ENCODE data around the gene PNPLA5. TPM values are rescaled to one million over a fixed set of nuclear protein-coding genes. Genes with fewer than 3 reads are reported as not detected.

The PNPLA5 gene
- total RNA-seq, 8 experiments from 2014 or later: 0.09 to 0.33 (median 0.18) TPM; not detected in 2

DNA sequence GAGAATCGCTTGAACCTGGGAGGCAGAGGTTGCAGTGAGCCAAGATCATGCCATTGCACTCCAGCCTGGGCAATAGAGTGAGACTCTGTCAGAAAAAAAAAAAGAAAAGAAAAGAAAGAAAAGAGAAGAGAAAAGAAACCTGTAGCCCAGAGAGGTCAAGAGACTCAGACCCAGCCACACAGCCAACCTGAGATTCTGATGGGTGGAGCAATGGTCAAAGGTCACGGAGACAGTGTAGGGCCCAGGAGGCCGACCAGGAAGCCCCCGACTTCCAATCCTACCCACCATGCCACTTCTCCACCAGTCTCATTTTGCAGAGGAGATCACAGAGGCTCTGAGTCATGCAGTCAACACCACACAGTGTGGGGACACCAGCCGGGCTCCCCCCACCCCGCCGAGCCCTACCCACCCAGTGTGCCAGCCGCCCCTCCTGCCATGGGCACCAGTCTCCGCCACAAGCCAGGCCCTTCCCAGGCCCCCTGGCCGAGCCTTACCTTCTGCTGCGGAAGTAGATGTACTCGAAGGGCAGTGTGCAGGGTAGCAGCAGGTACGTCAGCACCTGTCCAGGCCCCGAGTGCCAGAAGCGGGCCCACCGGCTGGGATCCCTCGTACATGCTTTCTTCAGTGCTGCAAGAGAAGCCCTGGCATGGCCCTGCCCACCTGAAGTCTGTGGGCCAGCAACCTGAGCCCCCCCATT is 7.9 kb downstream of the PNPLA5 start:
- no peak for ATAC-seq (replicated peaks in 6 of 8)
- 0 to 93% (median 84%) methylated on average over 1 to 3 of the region's 17 CpGs; no CpG with 5 or more reads in 6 of the 10 experiments for WGBS, 10 experiments
- in situ Hi-C loops (cut with MboI; ENCODE audit: low pct_unique_long_range_greater_than_20kb in 2 of 9, low sequenced_read_pairs in 9 of 9, unreplicated experiment in 9 of 9): no loop called here

DNA sequence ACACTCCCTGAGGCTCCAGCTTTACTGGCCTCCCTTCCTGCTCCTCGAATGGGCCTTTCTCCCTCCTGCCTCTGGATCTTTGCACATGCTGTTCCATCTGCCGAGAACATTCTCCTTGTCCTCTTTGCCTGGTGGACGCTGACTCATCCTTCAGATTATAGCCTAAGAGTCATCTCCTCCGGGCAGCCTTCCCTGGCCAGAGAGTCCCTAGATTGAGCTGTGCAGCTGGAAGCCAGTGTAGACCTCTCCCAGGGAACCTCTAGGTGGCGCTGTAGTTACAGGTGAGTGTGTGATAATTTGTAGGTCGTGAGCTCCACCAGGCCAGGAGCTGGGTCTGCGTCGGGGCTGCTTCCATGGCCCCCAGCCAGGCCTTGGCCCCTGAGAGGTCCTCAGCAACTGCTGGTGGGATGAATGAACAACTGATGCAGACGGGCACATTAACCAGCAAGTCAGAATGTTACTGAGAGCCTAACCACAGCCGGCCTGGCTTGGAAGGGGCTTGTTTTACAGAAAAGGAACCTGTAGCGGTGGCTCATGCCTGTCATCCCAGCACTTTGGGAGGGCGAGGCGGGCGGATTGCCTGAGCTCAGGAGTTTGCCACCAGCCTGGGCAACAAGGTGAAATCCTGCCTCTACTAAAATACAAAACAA is 8.7 kb downstream of the PNPLA5 start:
- H3K4me3 ChIP-seq: no peak overlapping the region
- 0 to 100% (median 20%) methylated on average over 1 to 8 of the region's 14 CpGs; no CpG with 5 or more reads in 1 of the 10 experiments for WGBS, 10 experiments
- H3K4me1 ChIP-seq (replicated peaks in 1 of 2): peaks cover 0 to 3% of the 10 kb centered on the region in 2 donors
- in situ Hi-C loops (cut with MboI; ENCODE audit: low pct_unique_long_range_greater_than_20kb in 2 of 9, low sequenced_read_pairs in 9 of 9, unreplicated experiment in 9 of 9): no loop called here
- H3K27ac ChIP-seq: no peak overlapping the region
- peak; percentile 70 to 92 (median 75) for ATAC-seq (replicated peaks in 6 of 8)

More for the DNA sequence above, 7.9 kb downstream of the PNPLA5 start:
- Histone ChIP-seq H3K4me3 (no peak overlapping the region), H3K4me1 (replicated peaks in 1 of 2) (no peaks in the 10 kb centered on the region), H3K27ac (no peak overlapping the region)

DNA sequence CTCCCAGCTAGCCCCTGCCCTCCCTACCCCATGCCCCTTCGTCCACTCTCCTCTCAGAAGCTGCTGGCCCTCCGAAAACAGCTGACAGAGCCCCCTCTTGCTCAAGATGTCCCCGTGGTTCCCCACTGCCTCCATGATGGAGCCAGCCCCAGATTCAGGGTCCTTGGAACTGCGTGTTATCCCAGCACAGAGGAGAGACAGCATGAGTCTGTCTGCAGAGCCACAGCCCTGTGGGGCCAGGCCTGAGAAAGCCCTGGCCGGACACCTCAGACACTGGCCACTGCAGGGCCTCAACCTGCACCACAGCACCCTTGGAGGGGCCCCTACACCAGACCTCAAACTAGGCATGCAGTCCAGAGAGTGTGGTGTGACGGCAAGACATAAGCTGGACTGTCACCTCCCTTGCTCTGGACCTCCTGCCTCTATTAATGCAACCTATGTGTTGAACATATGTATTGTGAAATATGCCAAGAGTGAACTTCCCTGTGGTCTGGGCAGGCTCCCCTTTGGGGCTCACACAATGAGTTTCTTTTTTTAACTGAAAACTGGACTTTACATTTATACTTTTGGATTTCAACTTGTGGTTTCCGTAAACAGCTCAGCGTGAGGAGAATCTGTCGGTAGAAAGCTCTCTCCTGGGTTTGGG is 9.6 kb downstream of the PNPLA5 start:
- WGBS, 10 experiments: 67 to 100% (median 84%) methylated on average over 1 to 4 of the region's 9 CpGs; no CpG with 5 or more reads in 2 of the 10 experiments

DNA sequence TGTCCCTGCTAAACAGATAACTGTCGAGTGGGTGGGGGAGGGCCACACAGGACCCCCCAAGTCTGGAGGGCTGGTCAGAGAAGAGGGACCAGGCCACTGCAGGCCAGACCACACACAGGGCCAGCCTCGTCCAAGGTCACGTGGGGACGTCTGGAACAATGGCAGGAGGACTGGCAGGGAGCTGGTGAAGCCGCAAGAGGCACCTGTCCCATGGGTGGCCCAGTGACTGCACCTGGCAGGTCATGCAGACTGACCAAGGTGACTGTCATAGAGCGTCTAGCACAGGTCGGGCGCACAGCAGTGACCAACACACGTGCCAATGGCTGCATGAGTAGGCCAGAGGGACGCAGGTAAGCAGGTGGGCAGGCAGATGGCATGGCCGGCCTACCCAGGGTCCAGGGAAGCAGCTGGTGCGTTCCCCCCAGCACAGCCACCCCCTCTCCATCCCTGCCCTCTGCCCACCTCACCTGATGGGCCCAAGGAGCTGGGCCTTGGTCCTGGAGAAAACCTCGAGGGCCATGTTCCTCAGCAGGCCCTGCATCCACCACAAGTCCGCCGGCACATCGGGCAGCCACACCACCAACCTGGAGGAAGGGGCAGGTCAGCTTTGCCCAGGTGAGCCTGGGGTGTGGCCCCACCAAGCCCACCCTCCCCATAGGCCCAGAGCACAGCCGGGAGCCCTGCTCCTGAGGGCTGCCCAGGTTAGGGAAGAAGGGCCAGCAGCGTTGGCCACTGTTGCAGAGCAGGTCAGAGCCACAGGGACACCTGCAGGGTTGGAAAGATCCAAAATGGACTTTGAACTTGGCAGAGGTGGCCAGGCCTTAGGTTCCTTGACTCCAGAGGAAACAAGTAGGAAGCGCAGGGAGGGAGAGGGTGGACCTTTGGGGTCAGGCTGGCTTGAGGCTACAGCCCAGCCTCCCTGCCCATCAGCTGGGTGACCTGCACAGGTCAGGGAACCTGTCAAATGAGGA is 10.4 kb downstream of the PNPLA5 start:
- H3K4me3 ChIP-seq: no peak overlapping the region
- in situ Hi-C loops (cut with MboI; ENCODE audit: low pct_unique_long_range_greater_than_20kb in 2 of 9, low sequenced_read_pairs in 9 of 9, unreplicated experiment in 9 of 9): no loop called here
- no peak overlapping the region for H3K27ac ChIP-seq
- peaks cover 0 to 3% of the 10 kb centered on the region in 2 donors for H3K4me1 ChIP-seq (replicated peaks in 1 of 2)
- ATAC-seq (replicated peaks in 6 of 8): no peak
- WGBS, 10 experiments: 30 to 80% (median 75%) methylated on average over 2 to 4 of the region's 19 CpGs; no CpG with 5 or more reads in 6 of the 10 experiments

More for the DNA sequence above, 9.6 kb downstream of the PNPLA5 start:
- in situ Hi-C loops (cut with MboI; ENCODE audit: low pct_unique_long_range_greater_than_20kb in 2 of 9, low sequenced_read_pairs in 9 of 9, unreplicated experiment in 9 of 9): no loop called here
- H3K27ac ChIP-seq: no peak overlapping the region
- H3K4me1 ChIP-seq (replicated peaks in 1 of 2): peaks cover 0 to 3% of the 10 kb centered on the region in 2 donors
- no peak overlapping the region for H3K4me3 ChIP-seq
- ATAC-seq (replicated peaks in 6 of 8): no peak

DNA sequence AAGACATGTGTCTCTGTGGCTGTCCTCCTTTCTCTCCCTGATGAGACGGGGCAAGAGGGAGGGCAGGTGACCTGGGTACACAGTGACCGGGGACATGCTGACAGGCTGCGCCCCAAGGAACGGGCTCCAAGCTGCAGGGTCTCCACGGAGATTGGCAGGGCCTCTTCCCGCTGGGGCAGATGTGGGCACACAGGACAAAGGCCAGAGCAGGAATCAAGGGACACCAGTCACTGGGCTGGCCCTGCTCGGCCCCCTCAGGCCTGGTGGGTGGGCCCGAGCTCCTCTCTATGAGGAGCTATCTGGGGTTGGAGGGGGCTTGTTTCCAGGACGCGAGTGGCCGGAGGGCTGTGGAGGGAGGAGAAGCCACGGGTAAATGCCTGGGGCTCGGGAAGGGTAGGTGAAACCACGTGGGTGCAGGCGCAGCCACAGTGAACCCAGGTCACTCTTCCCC is 11.2 kb downstream of the PNPLA5 start:
- 0 to 63% (median 30%) methylated on average over 1 to 7 of the region's 15 CpGs; no CpG with 5 or more reads in 4 of the 10 experiments for WGBS, 10 experiments
- ATAC-seq (replicated peaks in 6 of 8): peak in 1 of 8 experiments; percentile 9
- in situ Hi-C loops (cut with MboI; ENCODE audit: low pct_unique_long_range_greater_than_20kb in 2 of 9, low sequenced_read_pairs in 9 of 9, unreplicated experiment in 9 of 9): no loop called here
- H3K27ac ChIP-seq: no peak overlapping the region
- H3K4me3 ChIP-seq: no peak overlapping the region
- peaks cover 0 to 3% of the 10 kb centered on the region in 2 donors for H3K4me1 ChIP-seq (replicated peaks in 1 of 2)

DNA sequence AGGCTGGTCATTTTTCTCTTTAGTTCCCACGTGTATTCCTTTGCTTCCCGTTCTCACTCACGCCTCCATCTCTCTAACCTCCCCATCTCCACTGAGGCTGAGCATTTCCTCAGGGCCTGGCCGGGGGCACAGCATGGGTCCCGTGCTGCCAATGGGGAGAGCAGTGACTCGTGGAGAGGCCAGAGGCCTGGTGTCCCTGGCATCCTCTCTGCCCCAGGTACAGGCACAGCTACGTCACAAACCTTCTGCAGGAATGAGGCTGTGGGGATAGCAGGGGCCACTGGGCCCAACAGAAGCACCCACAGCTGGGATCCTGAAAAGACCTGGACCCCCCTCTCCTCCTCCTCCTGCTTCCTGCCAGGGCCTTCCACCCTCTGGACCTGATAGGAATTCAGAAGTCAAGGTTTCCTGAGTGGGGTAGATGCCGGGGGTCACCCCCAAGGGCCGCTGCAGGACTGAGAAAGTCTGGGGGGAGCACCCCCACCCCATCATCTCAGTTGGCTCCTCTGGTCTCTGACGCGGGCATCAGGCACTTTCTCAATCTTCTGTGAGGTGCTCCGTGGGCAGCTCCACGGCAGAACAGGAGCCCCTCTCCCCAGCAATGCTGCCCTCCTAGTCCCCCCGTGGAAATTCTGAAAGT is 11.8 kb downstream of the PNPLA5 start:
- H3K4me3 ChIP-seq: no peak overlapping the region
- no peak overlapping the region for H3K27ac ChIP-seq
- in situ Hi-C loops (cut with MboI; ENCODE audit: low pct_unique_long_range_greater_than_20kb in 2 of 9, low sequenced_read_pairs in 9 of 9, unreplicated experiment in 9 of 9): no loop called here
- no peak for ATAC-seq (replicated peaks in 6 of 8)
- WGBS, 10 experiments: 0 to 81% (median 57%) methylated on average over 1 to 6 of the region's 14 CpGs; no CpG with 5 or more reads in 4 of the 10 experiments
- peaks cover 0 to 3% of the 10 kb centered on the region in 2 donors for H3K4me1 ChIP-seq (replicated peaks in 1 of 2)

DNA sequence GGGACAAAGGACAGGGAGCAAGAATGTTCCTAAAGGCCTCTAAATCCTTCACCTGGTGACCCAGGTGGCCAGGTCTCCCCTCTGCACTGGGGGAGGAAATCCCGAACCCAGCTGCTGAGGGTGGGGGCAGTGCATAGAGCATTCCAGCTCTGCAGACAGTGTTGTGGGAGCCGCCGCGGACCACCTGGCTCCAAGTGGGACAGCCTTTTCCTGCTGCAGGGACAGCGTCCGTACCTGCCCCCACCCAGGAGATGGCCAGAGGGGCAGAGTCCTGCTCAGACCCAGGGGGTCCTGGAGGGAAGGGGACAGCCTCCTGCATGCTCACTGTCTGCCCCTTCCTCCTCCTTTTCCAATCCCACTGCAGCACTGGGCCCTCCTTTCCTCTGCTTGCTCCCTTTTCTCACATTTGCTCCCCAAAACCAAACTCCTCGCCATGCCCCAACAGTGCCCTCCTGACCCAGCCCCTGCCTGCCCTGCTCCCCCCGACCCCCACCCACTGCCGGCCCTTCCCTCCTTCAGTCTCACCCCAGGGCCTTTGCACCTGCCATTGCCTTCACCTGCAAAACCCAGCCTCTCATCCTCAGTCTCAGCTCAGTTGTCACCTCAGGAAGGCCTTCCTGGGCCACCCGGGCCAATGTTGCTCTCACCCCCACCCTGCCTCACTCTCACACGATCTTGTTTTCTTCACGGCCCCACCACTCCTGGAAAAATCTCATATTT is 12.8 kb downstream of the PNPLA5 start:
- 0 to 75% (median 0%) methylated on average over 1 to 6 of the region's 12 CpGs; no CpG with 5 or more reads in 5 of the 10 experiments for WGBS, 10 experiments
- ATAC-seq (replicated peaks in 6 of 8): no peak
- in situ Hi-C loops (cut with MboI; ENCODE audit: low pct_unique_long_range_greater_than_20kb in 2 of 9, low sequenced_read_pairs in 9 of 9, unreplicated experiment in 9 of 9): no loop called here
- H3K4me1 ChIP-seq (replicated peaks in 1 of 2): peaks cover 0 to 3% of the 10 kb centered on the region in 2 donors
- no peak overlapping the region for H3K4me3 ChIP-seq
- no peak overlapping the region for H3K27ac ChIP-seq

DNA sequence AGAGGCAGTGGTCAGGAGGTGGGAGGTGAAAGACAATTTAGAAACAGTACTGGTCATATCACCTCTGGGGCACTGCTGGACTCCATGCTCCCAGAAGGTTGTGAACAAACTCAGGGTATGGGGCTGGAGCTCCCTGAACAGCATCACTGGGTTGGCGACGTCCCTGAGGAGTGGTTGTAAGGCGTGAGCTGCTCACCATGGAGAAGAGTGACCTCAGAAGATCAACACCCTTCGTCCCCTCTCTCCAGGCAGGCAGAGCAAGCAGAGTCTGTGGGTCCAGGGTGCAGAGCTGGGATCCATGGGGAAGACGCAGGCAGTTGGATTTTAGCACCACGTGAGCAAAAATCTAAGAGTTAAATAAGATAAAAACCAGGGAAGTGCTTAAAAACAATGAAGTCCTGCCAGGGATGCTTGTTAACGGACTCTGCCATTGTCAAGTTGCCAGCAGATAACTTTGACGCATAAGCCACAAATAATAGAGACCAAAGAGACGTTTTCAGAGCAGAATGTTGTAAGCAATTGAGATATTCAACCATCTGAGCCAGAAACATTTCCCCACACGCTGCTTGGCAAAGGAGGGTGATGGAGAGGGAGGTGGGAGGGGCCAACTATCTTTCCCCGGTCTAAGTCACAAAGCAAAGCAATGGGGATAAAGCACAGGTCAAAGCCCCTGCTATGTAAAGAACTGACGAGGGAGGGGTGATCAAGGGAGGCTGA is 13.6 kb downstream of the PNPLA5 start:
- peak in 1 of 8 experiments; percentile 63 for ATAC-seq (replicated peaks in 6 of 8)
- in situ Hi-C loops (cut with MboI; ENCODE audit: low pct_unique_long_range_greater_than_20kb in 2 of 9, low sequenced_read_pairs in 9 of 9, unreplicated experiment in 9 of 9): no loop called here
- WGBS, 10 experiments: 8 to 64% (median 36%) methylated on average over 1 to 11 of the region's 12 CpGs; no CpG with 5 or more reads in 2 of the 10 experiments

DNA sequence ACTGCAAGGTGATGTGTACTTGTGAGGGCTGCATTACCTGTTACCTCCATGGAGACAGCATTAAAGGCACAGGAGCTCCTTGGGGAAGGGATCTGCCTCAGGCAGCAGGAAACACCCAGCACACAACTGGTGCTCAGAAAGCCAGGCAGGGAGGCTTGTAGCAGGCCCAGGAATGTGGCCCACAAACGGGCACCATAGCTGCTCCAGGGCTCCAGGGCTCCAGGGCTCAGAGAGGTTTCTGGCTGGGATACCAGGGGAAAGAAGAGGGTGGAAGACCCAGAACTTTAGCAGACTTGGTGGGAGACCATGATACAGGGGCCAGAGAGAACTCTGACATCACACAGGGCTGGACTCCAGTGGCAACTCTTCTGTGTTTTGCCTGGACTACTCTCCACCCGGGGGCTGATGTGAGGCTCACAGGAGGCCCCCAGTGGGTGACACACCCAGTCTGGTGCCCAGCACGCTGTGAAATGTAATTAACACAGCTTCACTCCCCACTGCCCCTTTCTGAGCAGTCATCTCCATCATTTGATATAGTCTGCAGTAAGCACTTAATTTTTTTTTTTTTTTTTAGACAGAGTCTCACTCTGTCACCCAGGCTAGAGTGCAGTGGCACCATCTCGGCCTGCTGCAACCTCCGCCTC is 14.8 kb downstream of the PNPLA5 start:
- H3K4me1 ChIP-seq (replicated peaks in 1 of 2): peaks cover 0 to 3% of the 10 kb centered on the region in 2 donors
- H3K27ac ChIP-seq: no peak overlapping the region
- 0 to 100% (median 60%) methylated on average over 1 to 2 of the region's 5 CpGs; no CpG with 5 or more reads in 3 of the 10 experiments for WGBS, 10 experiments

More for the DNA sequence above, 13.6 kb downstream of the PNPLA5 start:
- peaks cover 0 to 3% of the 10 kb centered on the region in 2 donors for H3K4me1 ChIP-seq (replicated peaks in 1 of 2)
- H3K4me3 ChIP-seq: no peak overlapping the region
- no peak overlapping the region for H3K27ac ChIP-seq

DNA sequence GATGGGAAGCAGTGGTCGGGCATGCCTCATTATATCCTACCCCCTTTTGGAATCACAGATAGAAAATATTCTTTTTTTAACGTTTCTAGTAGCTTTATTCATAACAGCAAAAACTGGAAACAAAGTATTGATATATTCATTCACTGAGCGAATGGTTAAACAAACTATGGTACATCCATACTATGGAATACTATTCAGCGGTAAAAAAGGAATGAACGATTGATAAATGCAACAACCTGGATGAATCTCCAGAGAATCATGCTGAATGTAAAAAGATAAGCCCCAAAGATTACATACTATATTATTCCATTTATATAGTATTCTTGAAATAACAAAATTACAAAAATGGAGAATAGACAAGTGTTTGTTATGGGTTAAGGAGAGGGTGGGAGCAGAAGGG is 22.0 kb downstream of the PNPLA5 start:
- ATAC-seq (replicated peaks in 6 of 8): no peak
- Histone ChIP-seq H3K4me3 (no peak overlapping the region), H3K27ac (no peak overlapping the region), H3K4me1 (replicated peaks in 1 of 2) (no peaks in the 10 kb centered on the region)
- WGBS, 10 experiments: 22 to 100% (median 67%) methylated on average over 1 to 5 of the region's 5 CpGs; no CpG with 5 or more reads in 1 of the 10 experiments
- in situ Hi-C loops (cut with MboI; ENCODE audit: low pct_unique_long_range_greater_than_20kb in 2 of 9, low sequenced_read_pairs in 9 of 9, unreplicated experiment in 9 of 9): no loop called here

More for the DNA sequence above, 14.8 kb downstream of the PNPLA5 start:
- in situ Hi-C loops (cut with MboI; ENCODE audit: low pct_unique_long_range_greater_than_20kb in 2 of 9, low sequenced_read_pairs in 9 of 9, unreplicated experiment in 9 of 9): no loop called here
- H3K4me3 ChIP-seq: no peak overlapping the region
- ATAC-seq (replicated peaks in 6 of 8): no peak

Measured in motor neuron (in vitro differentiated cells).